GM21447 (cell line): ENCODE results near the gene COPB2.

Experiments
- ATAC-seq: cut with Tn5 transposase; IDR thresholded peaks from one replicate; pipeline ENCODE4 v1.9.1; 2021; ENCODE audit not compliant: unreplicated experiment

COPB2 gene

DNA sequence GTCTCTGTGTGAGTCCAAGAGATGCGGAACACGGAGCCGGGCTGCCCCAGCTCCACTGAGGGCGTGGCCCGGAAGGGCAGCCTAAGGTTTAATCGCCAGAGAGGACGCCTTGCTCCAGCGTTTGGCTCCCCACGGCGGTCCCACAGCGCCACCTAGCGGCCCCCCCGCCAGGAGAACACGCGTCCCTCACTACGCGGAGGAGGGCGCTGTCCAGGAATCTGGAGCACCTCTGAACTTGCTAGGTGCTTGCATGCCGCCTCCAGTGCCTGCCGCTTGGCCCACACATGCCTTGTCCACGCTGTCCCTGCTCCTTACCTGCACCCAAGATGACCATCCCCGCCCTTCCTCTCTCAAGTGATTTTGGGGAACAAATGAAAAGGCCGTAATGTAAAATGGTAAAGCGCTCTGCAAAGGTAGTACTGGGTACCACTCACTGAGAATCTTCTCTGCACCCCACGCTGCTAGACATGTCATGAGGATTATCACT, 60.0 kb downstream of the COPB2 start:
- ATAC-seq: peak; percentile 97

DNA sequence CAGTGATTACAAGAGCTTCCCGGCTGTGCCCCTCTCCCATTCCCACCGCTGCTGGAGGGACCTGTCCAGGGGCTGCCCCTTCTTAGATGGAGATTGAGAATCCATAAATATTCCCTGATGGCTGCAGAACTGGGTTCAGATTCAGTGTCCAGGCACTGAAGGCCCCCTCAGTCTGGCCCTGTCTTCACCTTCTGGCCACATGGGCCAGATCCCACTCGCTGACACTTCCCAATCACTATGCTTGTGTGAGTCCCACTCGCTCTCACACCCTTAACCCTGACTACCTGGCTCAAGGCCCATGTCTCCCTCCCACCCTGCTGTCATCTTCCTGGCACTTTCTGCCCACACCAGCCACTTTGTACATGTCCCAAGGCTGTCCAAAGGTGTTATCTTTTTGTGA, 61.1 kb downstream of the COPB2 start:
- ATAC-seq: no peak

- no peak for ATAC-seq
These were observed 61.6 kb downstream of the COPB2 start for GRCh38 chr3:139327861-139328260.

DNA sequence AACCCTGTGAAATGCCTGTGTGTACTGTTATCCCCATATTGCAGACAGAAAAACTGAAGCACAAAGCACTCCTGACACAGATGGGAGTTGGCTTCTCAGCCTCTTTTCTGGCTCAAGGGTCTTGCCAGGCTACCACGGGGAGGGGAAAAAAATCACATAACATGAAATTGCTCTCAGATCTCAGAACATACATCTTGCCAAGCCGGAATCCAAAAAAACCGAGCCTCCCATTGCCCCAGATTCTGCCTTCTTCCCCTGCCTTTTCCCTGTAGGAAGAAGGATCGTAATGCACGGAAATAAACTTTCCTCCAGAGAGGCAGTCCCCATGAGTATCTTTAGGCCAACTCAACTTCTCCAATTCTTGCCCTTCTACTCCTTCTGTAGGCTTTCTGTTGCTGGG, 62.2 kb downstream of the COPB2 start:
- no peak for ATAC-seq

DNA sequence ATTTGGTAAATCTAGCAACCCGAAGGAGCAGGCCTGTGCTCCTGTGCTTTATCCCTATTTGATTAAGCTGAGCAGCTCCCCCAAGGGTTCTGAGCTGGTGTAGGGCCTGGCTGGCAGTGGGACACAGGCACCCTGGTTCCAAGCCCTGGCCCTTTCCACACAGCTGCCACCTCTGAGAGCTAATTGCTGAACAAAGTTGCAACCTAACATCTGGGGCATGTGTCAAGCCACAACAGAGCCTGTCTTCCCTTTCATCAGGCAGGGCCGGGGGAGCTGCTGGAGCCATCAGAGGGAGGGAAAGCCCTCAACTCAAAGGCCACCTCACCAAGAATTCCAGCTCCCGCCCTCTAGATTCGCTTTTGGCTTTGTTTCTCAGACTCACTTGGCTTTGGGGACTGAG, 62.7 kb downstream of the COPB2 start:
- ATAC-seq: no peak

DNA sequence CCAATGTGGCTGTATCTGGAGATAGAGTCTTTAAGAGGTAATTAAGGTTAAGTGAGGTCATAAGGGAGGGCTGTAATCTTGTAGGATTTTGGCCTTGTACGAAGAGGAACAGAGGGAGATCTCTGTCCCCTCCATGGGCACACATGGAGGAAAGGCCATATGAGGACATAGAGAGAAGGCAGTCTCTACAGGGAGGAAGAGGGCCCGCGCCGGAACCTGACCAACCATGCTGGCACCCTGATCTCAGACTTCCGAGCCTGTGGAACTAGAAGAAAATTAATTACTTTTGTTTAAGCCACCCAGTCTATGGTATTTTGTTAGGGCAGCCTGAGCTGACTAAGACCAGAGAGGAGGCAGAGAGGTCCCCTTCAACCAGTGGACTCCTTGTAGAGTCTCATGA, 63.3 kb downstream of the COPB2 start:
- ATAC-seq: no peak

DNA sequence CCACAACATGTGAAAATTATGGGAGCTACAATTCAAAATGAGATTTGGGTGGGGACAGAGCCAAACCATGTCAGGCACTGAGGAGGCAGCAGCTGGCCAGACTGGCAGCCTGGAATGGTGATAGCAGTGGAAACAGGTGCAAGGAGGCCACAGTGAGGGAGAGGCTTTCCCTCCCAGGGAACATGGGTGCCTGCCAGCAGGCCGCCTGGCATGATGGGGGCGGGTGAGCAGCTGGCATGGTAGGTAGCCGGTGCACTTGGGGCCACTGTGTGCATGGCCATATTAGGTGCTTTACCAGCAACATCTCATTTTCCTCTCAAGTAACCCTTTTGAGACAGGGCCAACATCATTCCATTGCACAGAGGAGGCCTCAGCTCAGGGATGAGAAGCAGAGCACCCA, 63.9 kb downstream of the COPB2 start:
- no peak for ATAC-seq

GRCh38 chr3:139324456-139324855, 65.0 kb downstream of the COPB2 start:
- no peak for ATAC-seq

GRCh38 chr3:139323146-139323545, 66.3 kb downstream of the COPB2 start:
- no peak for ATAC-seq

GRCh38 chr3:139322346-139322745, 67.1 kb downstream of the COPB2 start:
- ATAC-seq: no peak

DNA sequence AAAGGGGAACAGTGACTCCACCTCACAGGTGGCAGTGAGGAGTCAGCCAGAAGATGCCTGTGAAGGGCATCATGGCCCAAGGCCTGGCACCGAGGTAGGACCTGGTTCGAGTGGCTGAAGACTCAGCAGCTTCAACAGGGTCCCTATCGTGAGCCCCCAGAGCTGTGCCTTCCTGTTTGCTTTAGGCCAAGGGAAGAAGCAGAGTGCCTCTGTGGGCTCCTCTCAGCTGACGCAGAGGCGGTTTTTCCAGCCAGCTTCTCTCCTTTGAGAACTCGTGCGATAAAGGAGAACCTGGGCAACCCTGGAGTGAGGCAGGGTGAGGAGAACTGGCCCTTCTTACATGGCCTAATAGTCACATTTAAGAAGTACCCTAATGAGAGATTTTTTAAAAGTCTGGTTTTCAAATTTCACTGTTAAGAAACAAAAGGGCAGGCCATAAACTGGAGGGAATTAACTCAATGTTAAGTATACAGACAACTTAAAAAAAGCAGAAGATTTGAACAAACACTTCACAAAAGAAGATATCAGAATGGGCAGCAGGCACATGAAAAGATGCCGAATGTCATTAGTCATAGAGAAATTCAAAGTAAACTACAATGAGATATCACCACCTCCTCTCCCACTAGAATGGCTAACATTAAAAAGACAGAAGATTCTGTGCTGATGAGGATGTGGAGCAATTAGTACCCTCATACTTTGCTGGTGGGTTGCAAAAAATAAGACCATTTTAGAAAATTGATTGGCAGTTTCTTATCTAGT, 68.7 kb downstream of the COPB2 start:
- no peak for ATAC-seq

DNA sequence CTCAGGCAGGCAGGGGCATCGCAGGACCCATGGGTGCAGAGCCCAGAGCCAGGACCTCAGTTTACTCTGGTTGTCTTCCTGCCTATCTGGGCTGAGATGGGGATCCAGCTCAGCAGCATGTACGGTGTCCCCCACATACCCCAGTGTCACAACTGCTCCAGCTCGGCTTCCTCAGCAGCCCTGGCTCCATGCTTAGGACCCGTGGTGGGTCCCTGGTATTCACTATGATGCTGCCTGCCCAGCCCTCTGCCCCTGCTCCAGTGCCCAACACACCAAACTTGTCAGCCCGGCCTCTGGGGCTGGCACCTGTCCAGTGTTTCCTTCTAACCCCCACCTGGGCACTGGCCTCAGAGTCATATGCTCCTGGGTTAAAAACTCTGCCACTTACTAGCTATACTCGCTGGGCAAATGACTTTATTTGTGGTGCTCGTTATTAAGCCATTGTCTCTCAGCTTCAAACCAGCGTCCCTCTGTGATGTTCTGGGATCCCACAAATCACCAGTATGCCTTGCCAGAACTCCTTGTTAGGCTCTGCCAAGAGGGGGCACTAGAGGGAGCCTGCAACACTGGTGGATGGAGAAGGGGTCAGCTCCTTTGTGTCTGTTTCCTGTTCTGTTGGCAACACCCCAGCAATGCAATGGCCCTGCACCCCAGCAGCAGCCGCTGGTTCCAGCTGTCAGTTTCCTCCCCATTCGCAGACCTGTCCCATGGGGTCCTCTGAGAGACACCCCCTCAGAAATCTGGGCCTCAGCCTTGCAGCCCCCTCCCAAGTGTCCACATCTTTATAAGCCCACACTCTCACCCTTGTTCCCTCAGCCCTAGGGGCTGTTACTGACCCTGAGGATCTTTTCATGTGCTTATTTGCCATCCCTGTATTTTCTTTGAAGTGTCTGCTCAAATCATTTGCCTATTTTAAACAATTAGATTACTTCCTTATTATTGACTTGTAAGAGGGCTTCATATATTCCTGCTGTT, 69.7 kb downstream of the COPB2 start:
- no peak for ATAC-seq

GRCh38 chr3:139318826-139319225, 70.6 kb downstream of the COPB2 start:
- no peak for ATAC-seq

- ATAC-seq: no peak
These were observed 71.0 kb downstream of the COPB2 start for GRCh38 chr3:139318431-139318816.

GRCh38 chr3:139317660-139318430, 71.6 kb downstream of the COPB2 start:
- ATAC-seq: no peak

- no peak for ATAC-seq
These were observed 72.2 kb downstream of the COPB2 start for GRCh38 chr3:139317215-139317614.

DNA sequence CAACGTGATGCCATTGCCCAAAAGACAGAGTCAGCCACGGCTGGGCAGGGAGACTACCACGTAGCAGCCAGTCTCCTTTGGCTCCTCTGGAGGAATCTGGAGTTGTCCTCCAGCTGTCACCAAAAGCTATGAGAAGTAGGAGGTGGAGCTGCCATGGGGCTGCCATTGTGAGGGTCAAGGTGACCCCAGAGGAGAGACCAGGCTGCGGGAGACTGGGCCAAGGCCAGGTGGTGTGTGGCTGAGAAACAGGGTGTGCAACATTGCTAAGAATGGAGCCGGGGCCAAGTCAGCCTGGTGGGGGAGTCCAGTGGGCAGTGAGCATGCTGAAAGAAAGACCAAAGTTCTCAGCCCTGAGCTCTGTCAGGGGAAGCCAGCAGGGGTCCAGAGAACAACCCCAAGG, 75.5 kb downstream of the COPB2 start:
- no peak for ATAC-seq

DNA sequence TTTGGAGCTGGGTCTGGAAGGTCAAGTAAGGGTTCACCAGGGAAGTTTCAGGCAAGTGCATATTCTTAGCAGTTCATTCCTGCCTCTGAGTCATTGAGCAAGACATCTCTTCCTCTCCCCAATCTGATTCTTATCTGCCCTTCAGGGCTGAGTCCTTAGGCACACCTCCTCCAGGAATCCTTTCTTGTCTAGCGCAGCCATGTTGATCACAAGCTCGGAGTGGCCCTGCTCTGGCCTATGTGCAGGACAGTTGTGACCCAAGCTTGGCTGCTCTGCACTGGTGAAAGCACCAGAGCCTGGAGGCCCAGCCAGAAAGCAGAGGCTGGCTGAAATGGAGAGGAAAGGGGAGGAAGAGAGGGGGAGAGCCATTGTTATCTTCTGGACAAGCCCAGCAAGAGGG, 76.5 kb downstream of the COPB2 start:
- no peak for ATAC-seq

DNA sequence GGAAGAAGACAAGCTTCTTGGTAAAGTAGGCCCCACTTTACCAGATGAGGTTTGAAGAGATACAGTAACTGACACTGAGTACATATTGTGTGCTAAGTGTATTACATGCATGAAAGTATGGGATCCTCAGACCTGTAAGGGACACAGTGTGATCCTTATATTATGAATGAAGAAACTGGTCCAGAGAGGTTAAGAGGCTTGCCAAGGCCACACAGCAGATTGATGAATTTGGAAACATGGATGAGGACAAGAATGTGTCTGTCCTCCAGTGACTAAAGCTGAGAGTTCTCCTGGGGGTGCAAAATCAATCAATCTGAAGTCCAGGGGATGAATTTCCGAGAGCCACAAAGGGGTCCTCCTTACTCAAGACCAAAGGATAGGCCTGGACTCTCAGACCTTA, 77.0 kb downstream of the COPB2 start:
- no peak for ATAC-seq

DNA sequence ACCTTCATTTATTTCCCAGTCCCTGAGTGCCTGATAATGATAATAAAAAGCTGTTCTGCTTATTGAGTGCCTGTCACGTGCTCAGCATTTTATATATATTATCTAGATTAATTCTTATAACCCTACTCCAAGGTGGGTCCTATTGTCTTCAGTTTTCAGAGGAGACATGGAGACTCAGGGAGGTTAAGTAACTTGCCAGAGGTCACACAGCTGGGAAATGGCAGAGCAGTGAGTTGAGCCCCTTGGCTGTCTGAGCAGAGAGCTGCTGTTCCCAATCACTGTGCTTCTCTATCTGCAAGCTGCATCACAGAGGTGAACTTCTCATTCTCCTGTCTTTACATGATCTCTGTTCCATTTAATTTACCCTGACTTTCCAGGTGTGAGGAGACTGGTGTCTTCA, 77.9 kb downstream of the COPB2 start:
- no peak for ATAC-seq

- ATAC-seq: no peak
These were observed 78.9 kb downstream of the COPB2 start for GRCh38 chr3:139310474-139310933.
